RKO (cell line): ENCODE data around the gene GOLGA1.
"Not testable (repeated sequence)": the region's sequence is repeated elsewhere in the genome, so short reads cannot be mapped to it uniquely, and the experiment has no call there.

Source experiments
- DNase-seq: peaks from one replicate; pipeline ENCODE4 v3.0.0-alpha.2; 2016; ENCODE audit warnings: low spot score

The GOLGA1 gene

GRCh38 chr9:124940521-124940893 is 376 bp downstream of the GOLGA1 start:
- DNase-seq = no peak

GRCh38 chr9:124939944-124940343 is 939 bp downstream of the GOLGA1 start:
- DNase-seq = no peak

GRCh38 chr9:124934290-124934689 is 6.6 kb downstream of the GOLGA1 start:
- peak; percentile 26 for DNase-seq

GRCh38 chr9:124932333-124932732 is 8.6 kb downstream of the GOLGA1 start:
- no peak for DNase-seq

GRCh38 chr9:124929464-124929863 is 11.4 kb downstream of the GOLGA1 start:
- no peak for DNase-seq

GRCh38 chr9:124928116-124928515 is 12.8 kb downstream of the GOLGA1 start:
- DNase-seq = no peak

GRCh38 chr9:124920394-124920793 is 20.5 kb downstream of the GOLGA1 start:
- DNase-seq = not testable (repeated sequence)

- DNase-seq = no peak
These were observed 26.0 kb downstream of the GOLGA1 start for GRCh38 chr9:124914753-124915405.

- no peak for DNase-seq
These were observed 27.5 kb downstream of the GOLGA1 start for GRCh38 chr9:124913378-124913777.

GRCh38 chr9:124911766-124912165 is 29.1 kb downstream of the GOLGA1 start:
- no peak for DNase-seq

GRCh38 chr9:124908098-124908497 is 32.8 kb downstream of the GOLGA1 start:
- DNase-seq = no peak

GRCh38 chr9:124906966-124907365 is 33.9 kb downstream of the GOLGA1 start:
- no peak for DNase-seq

GRCh38 chr9:124899845-124900244 is 41.0 kb downstream of the GOLGA1 start:
- no peak for DNase-seq

- no peak for DNase-seq
These were observed 43.1 kb downstream of the GOLGA1 start for GRCh38 chr9:124897570-124898460.

GRCh38 chr9:124894741-124895170 is 46.1 kb downstream of the GOLGA1 start:
- peak; percentile 78 for DNase-seq

- DNase-seq = no peak
These were observed 46.7 kb downstream of the GOLGA1 start for GRCh38 chr9:124894035-124894740.

GRCh38 chr9:124890179-124890578 is 50.7 kb downstream of the GOLGA1 start:
- no peak for DNase-seq

- no peak for DNase-seq
These were observed 51.9 kb downstream of the GOLGA1 start for GRCh38 chr9:124889006-124889405.

- DNase-seq = no peak
These were observed 53.1 kb downstream of the GOLGA1 start for GRCh38 chr9:124887832-124888231.

- DNase-seq = no peak
These were observed 53.9 kb downstream of the GOLGA1 start for GRCh38 chr9:124886866-124887492.

- no peak for DNase-seq
These were observed 54.4 kb downstream of the GOLGA1 start for GRCh38 chr9:124886461-124886860.

- no peak for DNase-seq
These were observed 55.3 kb downstream of the GOLGA1 start for GRCh38 chr9:124885551-124885950.
